PFSK-1 (cell line): ENCODE data around the gene USPL1.

Experiments
- FOXP2 ChIP-seq: optimal IDR thresholded peaks from 2 replicates; pipeline ENCODE3; 2011; ENCODE audit warnings: borderline replicate concordance, control low read depth, inconsistent platforms; ENCODE audit not compliant: insufficient read depth; ENCODE audit errors: extremely low read length, extremely low read depth
- POLR2AphosphoS5 ChIP-seq: IDR thresholded peaks from 2 replicates; pipeline ENCODE4 v1.6.1; 2012; ENCODE audit warnings: low read depth, mild to moderate bottlenecking, control low read depth, low read length, moderate library complexity
- REST ChIP-seq, 2 experiments: IDR thresholded peaks; 2 replicates each; pipeline versions ENCODE4 v1.6.1 to v1.8.0; 2011 to 2012; ENCODE audit warnings: low read depth in 2 of 2, low read length in 2 of 2, control low read depth in 1 of 2, inconsistent platforms in 1 of 2, mild to moderate bottlenecking in 1 of 2, moderate library complexity in 1 of 2; ENCODE audit not compliant: insufficient read depth in 1 of 2
- SIN3A ChIP-seq: IDR thresholded peaks from 2 replicates; pipeline ENCODE4 v1.6.1; 2012; ENCODE audit warnings: mild to moderate bottlenecking, low read length, moderate library complexity, borderline replicate concordance; ENCODE audit not compliant: insufficient read depth
- TAF1 ChIP-seq: IDR thresholded peaks from 2 replicates; pipeline ENCODE4 v1.6.1; 2012; ENCODE audit warnings: low read length, control low read depth, borderline replicate concordance; ENCODE audit not compliant: insufficient read depth

USPL1 gene

GRCh38 chr13:30681843-30682242, 64.1 kb downstream of the USPL1 start:
- TF ChIP-seq POLR2AphosphoS5 = no peak
- TF ChIP-seq REST (IDR thresholded peaks at IDR 0.05; ENCODE audit: insufficient read depth in 1 of 2, low read depth in 2 of 2, low read length in 2 of 2) = no peak
- TF ChIP-seq TAF1 = no peak
- no peak for TF ChIP-seq SIN3A

GRCh38 chr13:30685320-30685859, 67.7 kb downstream of the USPL1 start:
- TF ChIP-seq FOXP2 = no peak
- TF ChIP-seq REST (IDR thresholded peaks at IDR 0.05; ENCODE audit: insufficient read depth in 1 of 2, low read depth in 2 of 2, low read length in 2 of 2) = no peak
- TF ChIP-seq TAF1 = no peak
- TF ChIP-seq POLR2AphosphoS5 = no peak
- TF ChIP-seq SIN3A = no peak

- no peak for TF ChIP-seq SIN3A
- no peak for TF ChIP-seq FOXP2
- TF ChIP-seq POLR2AphosphoS5 = no peak
- no peak for TF ChIP-seq TAF1
Observed at GRCh38 chr13:30685987-30686386, 68.3 kb downstream of the USPL1 start.

GRCh38 chr13:30687601-30688000, 69.9 kb downstream of the USPL1 start:
- TF ChIP-seq FOXP2 (no peak), POLR2AphosphoS5 (no peak), REST (IDR thresholded peaks at IDR 0.05; ENCODE audit: insufficient read depth in 1 of 2, low read depth in 2 of 2, low read length in 2 of 2) (no peak), TAF1 (no peak), SIN3A (no peak)

- TF ChIP-seq FOXP2 (no peak), TAF1 (no peak), REST (IDR thresholded peaks at IDR 0.05; ENCODE audit: insufficient read depth in 1 of 2, low read depth in 2 of 2, low read length in 2 of 2) (no peak), SIN3A (no peak), POLR2AphosphoS5 (no peak)
Observed at GRCh38 chr13:30689752-30690151, 72.0 kb downstream of the USPL1 start.
